NCI-H524 treated with DMSO at 0.1 percent for 48 hours (cell line): ENCODE results near the gene CHERP.

Experiments used
- DNase-seq: peaks from one replicate; lab custom pipeline; 2025; lab: John Stamatoyannopoulos, UW

CHERP gene, protein sequence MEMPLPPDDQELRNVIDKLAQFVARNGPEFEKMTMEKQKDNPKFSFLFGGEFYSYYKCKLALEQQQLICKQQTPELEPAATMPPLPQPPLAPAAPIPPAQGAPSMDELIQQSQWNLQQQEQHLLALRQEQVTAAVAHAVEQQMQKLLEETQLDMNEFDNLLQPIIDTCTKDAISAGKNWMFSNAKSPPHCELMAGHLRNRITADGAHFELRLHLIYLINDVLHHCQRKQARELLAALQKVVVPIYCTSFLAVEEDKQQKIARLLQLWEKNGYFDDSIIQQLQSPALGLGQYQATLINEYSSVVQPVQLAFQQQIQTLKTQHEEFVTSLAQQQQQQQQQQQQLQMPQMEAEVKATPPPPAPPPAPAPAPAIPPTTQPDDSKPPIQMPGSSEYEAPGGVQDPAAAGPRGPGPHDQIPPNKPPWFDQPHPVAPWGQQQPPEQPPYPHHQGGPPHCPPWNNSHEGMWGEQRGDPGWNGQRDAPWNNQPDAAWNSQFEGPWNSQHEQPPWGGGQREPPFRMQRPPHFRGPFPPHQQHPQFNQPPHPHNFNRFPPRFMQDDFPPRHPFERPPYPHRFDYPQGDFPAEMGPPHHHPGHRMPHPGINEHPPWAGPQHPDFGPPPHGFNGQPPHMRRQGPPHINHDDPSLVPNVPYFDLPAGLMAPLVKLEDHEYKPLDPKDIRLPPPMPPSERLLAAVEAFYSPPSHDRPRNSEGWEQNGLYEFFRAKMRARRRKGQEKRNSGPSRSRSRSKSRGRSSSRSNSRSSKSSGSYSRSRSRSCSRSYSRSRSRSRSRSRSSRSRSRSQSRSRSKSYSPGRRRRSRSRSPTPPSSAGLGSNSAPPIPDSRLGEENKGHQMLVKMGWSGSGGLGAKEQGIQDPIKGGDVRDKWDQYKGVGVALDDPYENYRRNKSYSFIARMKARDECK

DNA sequence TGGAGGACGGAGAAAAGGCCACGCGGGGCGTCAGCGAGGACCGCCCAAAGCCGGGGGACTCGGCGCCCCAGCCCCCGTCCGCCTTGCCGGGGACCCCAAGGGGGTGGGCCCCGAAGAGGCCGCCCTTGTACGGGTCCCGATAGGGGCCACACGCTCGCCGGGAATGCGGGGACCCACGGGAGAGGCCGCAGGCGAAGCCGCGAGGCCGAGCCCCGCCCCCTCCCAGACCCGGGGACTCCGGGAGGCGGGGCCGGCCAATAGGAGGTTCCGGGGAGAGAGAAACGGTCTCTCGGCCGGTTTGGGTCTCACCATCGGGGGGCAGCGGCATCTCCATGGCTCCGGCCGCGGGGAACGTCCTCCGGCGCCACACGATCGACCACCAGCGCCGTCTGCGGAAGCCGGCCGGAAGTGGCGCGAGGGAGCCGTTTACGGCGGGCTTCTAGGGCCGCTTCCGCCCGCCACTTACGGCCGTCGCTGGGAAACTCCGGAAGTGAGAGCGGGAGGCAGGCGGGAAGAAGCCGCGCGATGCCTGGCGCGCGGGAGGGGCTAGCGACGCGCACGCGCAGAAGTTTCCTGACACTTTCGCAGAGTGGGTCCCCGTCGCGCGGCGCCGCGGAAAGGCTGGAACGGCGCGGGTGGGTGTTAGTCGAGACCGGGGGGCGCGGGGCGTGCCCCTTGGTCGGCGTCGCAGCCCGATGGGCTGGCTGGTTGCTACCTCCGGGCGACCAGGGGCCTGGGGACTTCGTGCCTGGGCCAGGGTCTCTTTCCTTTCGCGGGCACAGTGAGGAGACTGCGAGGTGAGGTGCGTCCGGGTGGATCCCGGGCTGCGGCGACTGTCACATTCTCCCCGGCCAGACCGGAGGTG is at the start of gene CHERP:
CHERP (minus strand) TSS at position 393 of the 865 bp plus-strand sequence; CDS start at position 334, 59 bp downstream.
- peak; percentile 64 for DNase-seq

DNA sequence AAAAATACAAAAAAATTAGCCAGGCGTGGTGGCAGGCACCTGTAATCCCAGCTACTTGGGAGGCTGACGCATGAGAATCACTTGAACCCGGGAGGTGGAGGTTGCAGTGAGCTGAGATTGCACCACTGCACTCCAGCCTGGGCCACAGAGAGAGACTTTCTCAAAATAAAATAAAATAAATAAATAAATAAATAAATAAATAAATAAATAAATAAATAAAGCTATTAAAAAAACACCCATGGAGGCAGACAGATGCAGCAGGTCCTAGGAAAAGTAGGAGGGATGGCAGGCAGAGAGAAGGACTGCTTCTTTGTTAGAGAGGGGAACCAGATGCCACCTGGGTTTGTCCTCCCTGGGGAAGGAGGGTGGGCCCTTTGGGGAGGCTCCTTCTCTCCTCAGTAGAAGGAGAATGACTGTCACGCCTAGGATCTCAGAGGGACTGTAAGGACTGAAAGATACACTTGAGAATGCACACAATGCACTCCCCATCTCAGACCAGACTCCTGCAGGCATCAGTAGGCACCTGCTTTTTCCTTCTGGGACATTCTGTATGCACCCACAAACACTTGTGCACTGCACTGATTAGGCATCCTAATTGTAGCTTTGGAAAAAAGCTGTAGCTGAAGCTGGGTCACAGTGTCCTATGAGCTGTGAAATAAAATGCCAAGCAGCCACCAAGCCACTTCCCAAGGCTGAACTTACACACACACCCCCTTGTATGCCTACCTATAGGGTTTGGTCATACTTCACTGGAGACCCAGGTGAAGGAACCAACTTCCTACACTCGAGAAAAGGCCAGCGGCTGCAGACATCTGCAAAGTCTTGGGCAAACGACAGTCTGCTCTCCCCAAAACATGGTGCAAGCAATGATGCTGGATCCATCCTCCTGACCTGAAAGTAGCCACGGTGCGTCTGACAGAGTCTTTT is 48.9 kb upstream of the CHERP start:
- no peak for DNase-seq

DNA sequence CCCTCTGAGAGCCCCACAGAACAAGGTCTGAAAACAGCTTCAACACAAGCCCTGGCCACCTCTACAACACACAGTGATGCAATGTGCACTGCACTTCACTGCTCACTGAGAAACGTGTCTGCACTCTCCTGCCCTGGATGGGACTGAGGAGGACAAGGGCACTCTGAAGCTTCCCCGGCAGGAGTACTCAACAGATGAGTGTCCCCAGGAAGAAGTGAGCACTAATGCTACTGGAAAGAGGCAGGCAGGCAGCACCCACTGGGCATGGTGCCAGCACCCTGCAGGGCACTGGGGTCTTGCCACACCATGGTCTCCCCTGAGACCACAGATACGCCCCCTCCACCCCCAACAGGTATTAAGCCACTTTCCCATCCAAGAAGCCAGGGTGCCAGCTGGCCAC is 47.7 kb upstream of the CHERP start:
- DNase-seq = no peak

DNA sequence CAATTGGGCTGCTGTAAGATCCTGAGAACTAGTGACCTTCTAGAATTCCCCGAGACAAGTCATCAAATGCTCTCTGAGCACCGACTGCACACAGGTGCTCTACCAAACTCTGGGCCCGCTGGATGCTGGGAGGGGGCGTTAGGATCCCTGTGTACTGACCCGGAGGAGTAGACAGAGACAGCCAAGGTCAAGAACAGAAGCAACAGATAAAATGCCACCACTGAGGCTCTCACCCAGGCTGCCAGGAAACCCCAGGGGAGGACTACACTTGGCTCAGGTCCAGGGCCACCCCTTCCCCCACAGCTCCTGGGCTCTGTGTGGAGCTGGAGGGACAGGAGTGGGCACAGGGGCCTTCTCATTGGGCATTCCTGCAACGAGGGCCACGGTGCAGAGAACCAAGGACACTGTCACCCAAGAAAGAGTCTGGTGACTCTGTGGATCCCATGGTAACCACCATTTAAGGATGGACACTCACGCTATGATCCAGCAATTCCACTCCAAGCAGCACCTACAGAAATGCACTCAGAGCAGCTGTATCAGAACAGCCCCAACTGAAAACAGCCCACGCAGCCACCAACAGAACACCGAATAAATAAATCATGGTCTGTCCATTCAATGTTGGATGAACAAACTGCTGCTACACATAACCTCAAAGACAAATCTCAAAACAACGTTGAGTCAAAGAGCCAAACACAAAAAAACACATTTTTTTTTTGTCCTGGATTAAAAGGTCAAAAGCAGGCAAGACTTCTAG is 46.8 kb upstream of the CHERP start:
- no peak for DNase-seq

DNA sequence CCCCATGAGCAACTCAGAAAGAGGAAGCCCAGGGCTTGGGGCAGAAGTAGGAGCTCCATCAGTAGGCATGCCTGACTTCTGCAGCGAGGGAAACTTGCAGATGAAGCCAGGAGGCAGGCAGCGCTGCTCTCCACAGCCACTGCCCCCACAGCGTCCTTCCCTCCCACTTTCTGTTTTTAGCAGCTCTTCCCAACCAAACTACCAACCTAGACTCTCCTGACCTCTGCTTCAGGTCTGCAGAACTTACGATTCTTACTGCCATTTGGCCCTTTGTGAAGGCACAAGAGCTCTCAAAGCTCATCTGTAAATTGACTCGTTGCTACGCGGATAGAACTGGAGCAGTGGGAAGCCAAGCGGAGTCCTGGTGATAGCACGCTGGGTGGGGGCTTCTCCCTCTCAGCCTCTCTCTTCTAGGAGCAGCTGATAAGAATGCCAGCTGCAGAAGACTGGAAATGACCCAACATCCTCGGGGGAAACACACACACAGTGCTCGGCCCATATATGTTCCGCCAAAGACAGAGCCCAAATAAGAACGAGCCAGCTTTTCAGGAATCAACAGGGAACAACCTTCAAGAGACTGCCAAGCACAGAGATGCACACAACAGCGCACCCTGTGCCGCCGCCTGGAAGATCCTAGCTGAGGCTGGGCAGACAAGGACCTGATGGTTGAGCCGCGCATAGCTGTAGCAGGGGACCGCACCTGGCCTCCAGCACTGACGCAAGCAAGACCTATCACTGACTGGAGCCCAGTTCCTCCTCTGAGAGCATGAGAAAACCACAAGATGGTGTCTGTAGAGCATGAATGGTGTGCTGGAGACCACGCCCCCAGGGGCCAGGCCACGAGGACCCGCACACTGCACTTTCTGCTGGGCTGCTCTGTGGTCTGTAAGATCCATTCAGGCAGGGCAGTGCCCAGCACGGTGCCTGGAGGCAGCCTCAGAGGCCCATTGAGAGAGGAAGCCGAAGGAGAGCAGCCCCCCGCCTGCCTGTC is 45.9 kb upstream of the CHERP start:
- DNase-seq = no peak

DNA sequence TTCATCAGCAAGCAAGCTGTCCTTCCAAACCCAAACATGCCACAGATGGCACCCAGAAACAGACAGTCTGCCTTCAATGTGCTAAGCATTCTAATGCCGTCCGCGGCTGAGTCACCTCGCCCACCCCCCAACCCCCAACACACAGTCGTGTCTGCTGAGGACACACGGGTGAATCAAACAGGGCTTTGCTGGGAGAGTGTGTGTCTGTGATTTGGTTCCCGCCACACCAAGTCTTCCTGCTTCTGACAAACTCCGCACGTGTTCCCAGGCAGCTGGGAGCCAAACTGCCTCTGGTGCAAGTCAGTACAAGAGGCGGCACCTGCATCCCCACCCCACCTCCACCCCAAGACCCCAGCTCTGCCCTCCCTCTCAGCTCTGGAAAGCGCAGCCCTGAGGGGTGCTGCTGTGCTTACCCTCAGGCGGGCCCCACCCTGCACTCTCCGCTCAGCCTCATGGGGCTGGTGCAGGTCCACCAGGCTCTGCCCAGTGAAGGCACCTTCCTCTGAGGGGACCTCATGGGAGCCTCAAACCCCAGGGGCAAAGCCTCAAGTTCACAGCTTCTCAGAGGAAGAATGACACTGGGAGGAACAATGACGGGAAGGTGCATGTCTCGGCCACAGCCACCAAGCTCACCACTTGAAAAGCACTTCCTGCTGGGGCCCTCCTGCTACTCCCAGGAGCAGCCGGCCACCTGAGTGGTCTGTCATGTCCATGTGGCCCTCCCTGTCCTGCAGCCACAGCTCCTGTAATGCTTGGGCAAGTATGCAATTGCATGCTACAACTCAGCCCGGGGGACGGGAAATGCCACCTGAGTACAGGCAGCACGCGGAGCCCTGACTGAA is 45.0 kb upstream of the CHERP start:
- DNase-seq = no peak

DNA sequence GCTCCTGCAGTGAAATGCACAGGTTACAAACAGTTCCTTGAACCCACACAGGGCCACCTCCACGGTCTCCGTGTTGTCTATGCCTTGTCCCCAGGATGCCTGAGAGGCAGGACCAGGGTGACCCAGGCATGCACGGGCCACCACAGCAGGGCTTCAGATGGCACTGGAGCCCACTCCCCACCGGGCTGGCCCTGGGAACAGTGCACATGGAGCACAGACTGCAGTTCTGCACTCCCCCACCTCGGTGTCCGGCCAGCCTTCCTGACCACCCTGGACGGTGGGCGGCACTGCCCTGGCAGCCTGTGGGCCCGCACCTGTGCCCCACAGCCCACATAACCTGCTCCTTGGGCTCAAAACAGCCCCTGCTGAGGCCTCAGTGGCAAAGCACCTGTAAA is 44.2 kb upstream of the CHERP start:
- DNase-seq = no peak

DNA sequence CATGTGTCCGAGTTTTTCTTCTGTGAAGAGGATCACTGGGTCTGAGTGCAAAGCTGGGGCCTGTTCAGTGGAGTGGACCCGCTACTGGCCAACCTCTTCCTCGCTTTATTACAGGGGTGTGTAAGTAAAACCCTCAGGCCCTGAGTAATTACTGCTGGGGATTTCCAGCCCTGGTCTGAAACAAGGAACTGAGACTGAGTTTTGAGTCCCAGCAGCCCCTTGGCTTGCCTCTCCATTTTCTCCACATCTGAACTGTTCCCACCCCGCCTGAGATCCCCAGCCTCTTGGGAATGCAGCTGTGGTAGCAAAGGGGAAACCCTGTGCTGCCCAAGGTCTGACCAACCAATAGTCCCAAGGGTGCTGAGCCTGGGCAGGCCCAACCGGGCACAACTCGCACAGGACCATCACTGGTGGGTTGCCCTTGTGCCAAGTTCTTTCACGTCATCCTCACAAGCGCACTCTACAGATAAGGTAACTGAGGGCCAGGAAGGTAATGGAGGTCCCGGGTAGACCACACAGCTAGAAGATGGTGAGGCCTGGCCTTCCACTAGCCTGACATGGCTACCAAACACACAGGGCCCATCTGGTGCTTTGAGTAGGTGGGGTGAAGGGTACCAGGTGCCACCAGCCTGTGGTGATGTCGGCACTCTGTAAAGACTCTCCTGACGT is 43.7 kb upstream of the CHERP start:
- DNase-seq = no peak

DNA sequence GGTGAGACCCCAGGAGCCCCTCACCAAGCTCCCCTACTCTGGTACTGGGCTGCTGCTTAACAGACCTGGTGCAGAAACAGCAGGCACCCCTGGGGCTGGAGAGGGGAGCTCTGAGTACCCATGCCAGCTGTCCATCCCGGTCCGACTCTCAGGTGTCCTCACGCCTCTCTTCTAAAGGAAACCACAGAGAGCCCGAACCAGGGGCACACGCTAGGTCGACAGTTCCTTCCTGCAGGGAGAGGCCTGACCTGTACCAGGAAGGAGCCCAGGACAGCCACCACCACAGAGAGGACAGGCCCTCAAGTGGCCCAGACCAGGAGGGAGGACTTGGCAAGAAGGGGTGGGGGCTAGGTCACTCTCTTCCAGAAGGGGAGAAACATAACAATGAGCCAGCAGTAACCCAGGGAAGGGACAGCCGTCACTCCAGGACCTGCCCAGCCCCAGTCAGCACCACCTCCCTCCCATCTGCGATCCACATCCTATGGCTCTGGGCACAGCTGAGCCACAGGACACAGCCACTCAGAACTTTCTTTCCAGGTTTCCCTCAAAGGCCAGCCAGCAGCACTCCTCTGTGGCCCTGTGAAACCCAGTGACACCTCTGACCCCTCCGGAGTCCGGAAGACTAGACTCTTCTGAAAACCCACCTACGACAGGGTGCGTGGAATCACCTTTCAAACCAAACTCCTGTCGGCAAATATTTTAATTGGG is 43.0 kb upstream of the CHERP start:
- no peak for DNase-seq

DNA sequence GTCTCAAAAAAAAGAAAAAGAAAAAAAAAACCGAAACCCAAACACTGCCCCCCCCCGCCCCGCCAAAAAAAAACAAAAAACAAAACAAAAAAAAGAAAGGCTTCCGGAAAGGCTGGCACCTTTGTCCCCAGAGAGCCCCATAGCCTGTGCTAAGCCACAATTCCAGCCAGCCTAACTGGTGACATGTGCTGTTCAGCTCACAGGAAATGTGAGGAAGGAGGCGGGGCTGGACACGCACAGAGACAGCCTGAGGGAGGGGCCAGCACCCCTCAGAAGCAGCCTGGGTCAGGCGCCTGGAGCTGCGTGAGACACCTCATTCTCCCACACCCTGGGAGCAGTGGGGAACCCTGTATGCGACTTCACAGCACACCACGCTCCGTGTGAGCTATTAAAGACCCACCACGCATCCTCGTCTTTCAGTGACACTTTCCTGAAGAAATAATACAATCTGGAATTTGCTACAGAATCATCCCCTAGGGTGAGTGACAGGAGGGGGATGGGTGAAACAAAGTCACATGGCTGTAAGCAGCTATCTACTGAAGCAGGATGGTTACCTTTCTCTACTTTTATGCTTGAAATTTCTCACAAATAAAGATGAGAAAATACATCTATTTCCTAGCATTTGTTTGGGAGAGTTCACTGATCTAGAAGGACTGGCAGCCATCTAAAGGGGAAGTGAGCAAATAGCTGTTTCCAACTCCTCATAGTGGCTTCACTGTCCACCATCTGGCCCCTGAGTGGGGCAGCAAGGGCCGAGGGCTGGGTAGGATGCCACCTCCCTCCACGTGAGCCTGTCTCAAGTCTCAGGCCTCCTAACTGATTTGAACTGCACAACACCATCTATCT is 42.2 kb upstream of the CHERP start:
- no peak for DNase-seq

DNA sequence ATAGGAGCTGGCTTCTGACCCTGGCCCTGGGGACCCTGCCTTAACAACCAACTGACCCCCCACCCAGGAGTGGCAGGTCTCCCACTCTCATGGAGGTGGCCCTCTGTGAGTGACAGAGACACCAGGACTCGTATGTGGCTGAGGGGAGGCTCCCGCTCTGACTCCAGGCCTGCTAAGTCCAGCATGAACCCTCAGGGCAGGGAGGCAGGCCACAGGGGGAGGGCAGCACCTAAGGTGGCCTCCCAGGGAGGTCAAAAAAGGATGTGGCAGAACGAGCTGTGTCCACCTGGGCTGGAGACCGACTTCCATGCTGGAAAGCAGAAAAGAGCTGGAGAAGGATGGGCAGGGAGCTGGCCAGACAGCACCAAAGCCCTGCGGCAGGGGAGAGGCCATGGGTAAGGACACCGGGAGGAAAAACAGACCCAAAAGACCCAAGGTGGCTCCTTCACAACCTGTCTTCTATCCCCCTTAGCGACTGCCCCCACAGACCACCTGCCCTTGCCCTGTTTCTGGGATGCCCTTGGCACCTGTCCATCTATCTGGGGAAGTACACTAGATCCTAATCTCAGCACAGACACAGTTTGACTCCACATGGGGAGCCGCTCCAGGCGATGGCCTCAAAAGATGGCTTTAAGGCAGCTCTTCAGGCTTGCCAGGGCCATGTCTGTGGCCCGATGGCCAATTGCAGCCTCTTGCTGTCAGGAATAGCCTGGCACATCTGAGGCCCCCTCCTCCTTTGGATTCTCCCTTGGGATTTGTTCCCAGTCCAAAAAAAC is 40.4 kb upstream of the CHERP start:
- DNase-seq = no peak

DNA sequence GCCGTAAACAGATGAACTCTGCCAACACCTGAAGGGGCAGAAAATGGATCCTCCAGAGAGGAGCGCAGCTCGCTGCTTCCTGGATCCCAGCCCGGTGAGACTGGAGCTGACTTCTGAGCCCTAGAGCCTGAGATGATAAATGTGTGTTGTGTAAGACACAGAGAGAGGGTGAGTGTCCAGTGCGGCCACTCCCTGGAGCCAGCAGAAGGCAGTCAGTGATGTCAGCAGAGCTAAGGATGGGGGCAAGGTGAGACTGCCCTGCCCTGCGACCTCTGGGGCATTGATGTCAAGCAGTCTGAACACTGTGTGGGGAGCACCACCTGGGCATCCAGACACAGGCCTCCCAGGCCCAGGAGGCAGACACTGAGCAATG is 39.7 kb upstream of the CHERP start:
- DNase-seq = no peak

DNA sequence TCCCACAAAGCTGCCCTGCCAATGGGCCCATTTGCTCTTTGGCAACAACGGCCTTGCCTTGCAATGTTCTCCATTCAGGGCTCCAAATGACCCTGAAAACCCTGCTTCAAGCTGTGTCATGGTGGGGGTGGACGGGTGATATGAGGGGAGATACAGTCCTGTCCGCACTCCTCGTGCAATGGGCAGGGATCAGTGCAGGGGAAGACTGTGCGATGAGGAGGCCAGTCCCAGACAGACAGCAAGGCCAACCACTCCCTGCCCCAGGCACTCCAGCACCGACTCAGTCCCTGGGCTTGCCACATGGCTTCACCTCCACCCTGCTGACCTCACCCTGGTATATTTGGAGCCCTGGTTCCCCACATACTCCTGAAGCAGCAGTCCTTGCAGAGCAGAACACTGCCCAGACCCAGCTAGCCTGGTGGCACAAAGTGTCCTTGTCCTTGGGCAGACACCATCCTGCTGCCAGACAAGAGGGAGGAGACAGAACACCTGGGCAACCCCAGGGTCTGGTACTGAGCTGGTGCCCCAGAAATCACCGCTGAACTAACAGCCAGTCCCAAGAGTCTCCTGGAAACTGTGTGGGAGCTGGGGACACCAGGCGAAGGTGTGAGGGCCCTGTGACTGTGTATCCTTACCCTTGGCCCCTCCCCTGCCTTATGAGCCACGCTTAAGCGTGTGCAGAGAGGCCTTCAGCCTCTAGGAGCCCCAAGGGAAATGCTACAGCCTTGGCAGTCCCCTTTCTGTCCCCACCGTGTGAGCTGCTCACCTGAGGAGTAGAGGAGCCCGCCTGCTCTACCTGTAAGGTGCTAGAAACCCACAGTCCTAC is 39.1 kb upstream of the CHERP start:
- no peak for DNase-seq

DNA sequence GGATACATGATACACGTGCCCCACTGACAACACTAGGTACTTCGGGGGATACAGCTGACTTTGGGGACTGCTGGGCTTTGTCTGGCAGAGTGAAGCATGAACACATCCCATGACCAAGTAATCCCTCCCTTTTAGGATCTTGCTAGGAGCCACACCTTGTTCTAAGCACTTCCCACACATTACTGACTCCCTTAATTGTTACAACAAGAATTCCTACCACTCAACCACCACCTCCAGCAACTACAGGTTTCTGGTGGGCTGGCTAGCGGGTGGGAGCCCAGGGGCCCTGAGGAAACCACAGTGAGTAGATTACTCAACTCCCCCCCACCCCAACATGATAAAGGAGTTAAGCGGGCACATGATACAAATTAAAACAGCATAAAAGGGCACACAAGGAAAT is 37.1 kb upstream of the CHERP start:
- no peak for DNase-seq
